ENCODE data around the gene NPAS3.

Gene NPAS3

DNA sequence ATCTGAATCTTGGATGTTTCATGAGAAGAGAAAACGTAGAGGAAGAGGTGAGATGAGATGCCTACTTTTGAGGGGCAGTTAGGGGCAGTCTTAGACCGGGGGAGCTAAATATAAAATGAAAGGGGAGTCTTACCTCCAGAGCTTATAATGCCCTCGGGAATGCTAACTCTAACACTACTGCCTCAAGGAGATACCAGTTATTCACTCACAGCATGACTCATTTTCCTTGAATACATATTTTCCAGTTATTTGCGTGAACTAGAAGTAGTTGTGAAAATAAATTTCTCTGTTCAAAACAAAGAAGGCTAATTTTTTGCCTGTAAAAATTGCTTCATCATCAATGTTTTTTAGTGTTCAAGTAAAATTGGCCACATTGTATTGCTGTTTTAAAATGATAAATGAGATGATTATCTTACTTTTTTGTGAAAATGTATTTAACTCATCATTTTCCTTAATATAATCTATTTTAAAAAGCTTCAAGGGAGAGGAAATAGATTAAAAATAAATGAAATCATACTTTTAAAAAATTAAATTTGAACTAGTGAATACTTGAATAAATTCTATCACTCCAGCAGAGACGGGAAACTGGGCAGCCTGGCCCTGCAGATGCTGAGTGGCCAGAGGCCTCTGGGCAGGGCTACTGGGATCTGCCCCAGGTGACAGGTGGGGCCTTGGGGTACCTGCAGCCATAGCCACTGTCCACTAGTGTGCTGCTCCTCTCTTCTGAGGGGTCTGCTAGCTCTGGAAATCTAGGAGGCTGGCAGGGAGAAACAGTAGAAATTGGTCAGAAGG lies 672.9 kb downstream of the NPAS3 start:
- H3K36me3 ChIP-seq (ENCODE audit: insufficient read depth, low read length): no peaks in the 10 kb centered on the region
- H3K4me1 ChIP-seq (ENCODE audit: insufficient read depth, low read length): 0 out of 2 replicates have a peak, but pooled peaks cover 6% of the 10 kb centered on the region
- H3K9ac ChIP-seq (ENCODE audit: low read depth, low read length): no peak overlapping the region
- H3K9me3 ChIP-seq (ENCODE audit: control insufficient read depth, insufficient read depth, low read length): no peaks in the 10 kb centered on the region

DNA sequence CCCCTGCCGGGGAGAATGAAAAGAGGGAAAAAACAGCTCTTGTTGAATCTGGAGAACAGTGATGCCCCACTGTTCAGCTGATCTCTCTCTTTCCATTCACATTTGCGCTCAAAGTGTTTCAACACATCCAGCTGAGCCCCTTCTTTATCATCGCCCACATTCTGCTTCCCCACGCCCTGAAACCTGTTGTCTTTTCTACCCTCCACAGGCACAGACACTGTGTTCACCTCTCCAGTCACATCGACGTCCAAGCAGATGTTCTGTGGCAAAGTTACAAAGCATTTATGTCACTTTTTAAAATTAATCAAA lies 673.5 kb downstream of the NPAS3 start:
- Histone ChIP-seq H3K4me1 (ENCODE audit: insufficient read depth, low read length) (0 out of 2 replicates have a peak, but pooled peaks cover 6% of the 10 kb centered on the region), H3K36me3 (ENCODE audit: insufficient read depth, low read length) (no peaks in the 10 kb centered on the region), H3K9me3 (ENCODE audit: control insufficient read depth, insufficient read depth, low read length) (no peaks in the 10 kb centered on the region), H3K9ac (ENCODE audit: low read depth, low read length) (no peak overlapping the region)

DNA sequence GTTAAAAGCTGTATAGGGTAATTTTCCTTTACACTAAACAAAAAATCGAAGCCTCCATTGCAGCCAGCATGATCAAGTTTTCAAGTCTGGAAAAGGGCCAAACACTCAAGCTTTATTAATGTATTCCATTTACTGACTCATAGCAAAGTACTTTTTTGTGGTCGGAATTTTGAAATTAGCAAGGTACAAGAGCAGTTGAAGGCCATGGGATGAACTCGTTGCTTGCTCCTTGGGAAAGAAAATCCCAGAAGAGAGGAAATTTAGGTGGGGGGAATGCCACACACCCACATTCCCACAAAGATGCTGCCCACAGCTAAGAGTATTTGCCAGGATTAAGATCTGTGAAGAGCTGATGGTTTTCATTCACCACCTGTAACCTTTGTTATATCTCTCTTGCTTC lies 678.5 kb downstream of the NPAS3 start:
- Histone ChIP-seq H3K36me3 (ENCODE audit: insufficient read depth, low read length) (no peaks in the 10 kb centered on the region), H3K9me3 (ENCODE audit: control insufficient read depth, insufficient read depth, low read length) (no peaks in the 10 kb centered on the region), H3K4me1 (ENCODE audit: insufficient read depth, low read length) (peaks cover 10% of the 10 kb centered on the region; the same call in 1 of the 2 replicates), H3K9ac (ENCODE audit: low read depth, low read length) (no peak overlapping the region)

DNA sequence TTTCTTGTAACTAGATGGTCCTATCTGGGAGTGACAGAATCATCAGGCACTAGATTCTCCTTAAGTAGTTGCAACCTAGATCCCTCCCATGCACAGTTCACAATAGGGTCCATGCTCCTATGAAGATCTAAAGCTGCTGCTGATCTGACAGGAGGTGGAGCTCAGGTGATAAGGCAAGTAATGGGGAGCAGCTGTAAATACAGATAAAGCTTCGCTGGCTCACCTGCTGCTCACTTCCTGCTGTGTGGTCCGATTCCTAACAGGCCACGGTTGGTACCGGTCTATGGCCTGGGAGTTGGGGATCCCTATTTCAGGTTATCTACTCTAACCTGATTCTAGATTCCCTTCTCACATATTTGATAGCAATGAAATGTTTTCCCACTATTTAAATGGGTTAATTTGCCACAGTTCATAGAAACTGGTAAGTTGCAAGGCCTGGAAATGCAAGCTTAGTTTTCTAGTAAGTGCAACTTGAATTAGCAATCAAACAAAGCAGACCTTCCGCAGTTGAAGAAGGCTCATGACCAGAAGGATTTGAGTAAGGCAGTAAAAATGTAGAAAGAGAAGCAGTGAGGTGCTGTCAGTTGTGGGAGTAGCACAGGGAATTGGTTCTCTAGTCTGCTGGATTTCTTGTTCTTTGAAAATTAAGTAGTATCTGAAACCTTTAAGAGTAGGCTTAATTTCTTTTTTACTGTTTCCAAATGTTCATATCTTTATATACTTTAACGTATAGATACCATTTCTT lies 679.9 kb downstream of the NPAS3 start:
- Histone ChIP-seq H3K9ac (ENCODE audit: low read depth, low read length) (no peak overlapping the region), H3K4me1 (ENCODE audit: insufficient read depth, low read length) (peaks cover 6% of the 10 kb centered on the region; the same call in 1 of the 2 replicates), H3K9me3 (ENCODE audit: control insufficient read depth, insufficient read depth, low read length) (no peaks in the 10 kb centered on the region), H3K36me3 (ENCODE audit: insufficient read depth, low read length) (no peaks in the 10 kb centered on the region)

DNA sequence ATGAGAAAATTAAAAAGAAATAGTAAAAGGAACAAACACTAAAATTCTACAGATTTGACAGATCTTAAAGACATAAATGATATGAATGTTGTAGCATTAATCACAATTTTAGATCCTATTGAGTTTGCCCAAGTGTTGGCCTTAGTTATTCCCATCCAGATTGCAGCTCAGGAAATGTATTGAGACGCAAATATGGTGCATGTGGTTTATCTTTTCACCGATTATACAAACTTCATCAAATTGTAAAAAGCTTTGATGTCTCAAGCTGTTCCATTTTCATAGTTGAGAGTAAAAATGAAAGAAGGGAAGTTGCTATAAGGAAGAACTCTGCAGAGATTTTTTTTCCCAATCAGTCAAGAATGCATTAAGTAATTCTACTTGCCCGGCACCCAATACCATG lies 683.8 kb downstream of the NPAS3 start:
- Histone ChIP-seq H3K4me1 (ENCODE audit: insufficient read depth, low read length) (peaks cover 6% of the 10 kb centered on the region; the same call in 1 of the 2 replicates), H3K9me3 (ENCODE audit: control insufficient read depth, insufficient read depth, low read length) (no peaks in the 10 kb centered on the region), H3K9ac (ENCODE audit: low read depth, low read length) (no peak overlapping the region), H3K36me3 (ENCODE audit: insufficient read depth, low read length) (no peaks in the 10 kb centered on the region)

DNA sequence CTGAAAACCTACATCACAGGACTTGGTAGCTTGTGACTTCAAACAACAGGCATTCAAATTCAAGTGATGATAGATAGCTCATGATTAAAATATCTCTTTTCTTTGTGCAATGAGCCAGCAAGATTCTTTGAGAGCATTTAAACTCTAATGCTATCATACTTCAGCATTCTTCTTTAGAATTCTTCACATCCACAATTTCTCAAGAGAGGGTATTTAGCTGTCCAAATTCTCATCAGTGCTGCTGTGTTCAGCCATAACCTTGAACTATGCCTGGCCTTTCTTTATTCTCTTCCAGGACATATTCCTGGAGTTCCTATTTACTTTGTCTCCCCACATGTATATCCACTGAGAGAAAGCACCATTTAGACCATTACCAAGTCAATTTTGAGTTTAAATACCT lies 691.1 kb downstream of the NPAS3 start:
- H3K4me1 ChIP-seq (ENCODE audit: insufficient read depth, low read length): no peaks in the 10 kb centered on the region
- no peaks in the 10 kb centered on the region for H3K9me3 ChIP-seq (ENCODE audit: control insufficient read depth, insufficient read depth, low read length)
- H3K9ac ChIP-seq (ENCODE audit: low read depth, low read length): no peak overlapping the region
- no peaks in the 10 kb centered on the region for H3K36me3 ChIP-seq (ENCODE audit: insufficient read depth, low read length)

DNA sequence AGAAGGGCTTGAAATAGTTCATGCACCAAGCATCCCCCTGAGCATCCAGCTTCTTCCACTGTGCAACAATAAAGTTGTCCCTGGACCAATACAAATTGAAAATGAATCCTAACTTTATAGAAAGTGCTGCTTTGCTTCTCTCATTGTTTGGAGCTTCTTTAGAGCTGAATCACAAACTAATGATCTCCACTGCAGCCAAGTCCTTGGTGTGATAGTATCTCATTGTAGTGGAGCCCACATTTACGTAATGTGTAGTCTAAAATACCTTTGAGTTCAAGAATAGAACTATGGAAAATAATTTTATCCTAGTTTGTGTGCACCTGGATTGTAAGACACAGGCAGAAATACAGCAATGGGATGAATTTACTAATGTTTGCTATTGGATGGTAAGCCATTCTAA lies 692.3 kb downstream of the NPAS3 start:
- H3K36me3 ChIP-seq (ENCODE audit: insufficient read depth, low read length): no peaks in the 10 kb centered on the region

DNA sequence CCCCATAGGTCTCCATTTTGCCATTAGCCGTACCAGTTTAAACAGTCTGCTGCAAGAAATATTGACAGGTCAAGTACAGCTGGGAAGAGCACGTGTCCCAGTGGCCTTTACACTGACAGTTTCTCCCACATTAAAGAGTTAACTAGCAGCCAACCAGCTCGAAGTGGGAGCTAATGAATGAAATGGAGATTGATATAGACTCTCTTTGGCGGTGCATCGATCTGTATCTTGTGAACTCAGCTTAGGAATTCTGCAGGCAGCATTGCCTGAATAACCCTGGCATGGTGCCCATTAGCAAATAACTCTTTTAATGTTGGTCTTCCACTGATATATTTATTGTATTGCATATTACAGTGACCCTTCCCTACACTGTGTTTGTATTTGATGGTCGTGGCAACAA lies 692.8 kb downstream of the NPAS3 start:
- Histone ChIP-seq H3K9ac (ENCODE audit: low read depth, low read length) (no peak overlapping the region), H3K9me3 (ENCODE audit: control insufficient read depth, insufficient read depth, low read length) (no peaks in the 10 kb centered on the region), H3K36me3 (ENCODE audit: insufficient read depth, low read length) (no peaks in the 10 kb centered on the region), H3K4me1 (ENCODE audit: insufficient read depth, low read length) (no peaks in the 10 kb centered on the region)

More for the DNA sequence above, 692.3 kb downstream of the NPAS3 start:
- Histone ChIP-seq H3K9me3 (ENCODE audit: control insufficient read depth, insufficient read depth, low read length) (no peaks in the 10 kb centered on the region), H3K4me1 (ENCODE audit: insufficient read depth, low read length) (no peaks in the 10 kb centered on the region), H3K9ac (ENCODE audit: low read depth, low read length) (no peak overlapping the region)

DNA sequence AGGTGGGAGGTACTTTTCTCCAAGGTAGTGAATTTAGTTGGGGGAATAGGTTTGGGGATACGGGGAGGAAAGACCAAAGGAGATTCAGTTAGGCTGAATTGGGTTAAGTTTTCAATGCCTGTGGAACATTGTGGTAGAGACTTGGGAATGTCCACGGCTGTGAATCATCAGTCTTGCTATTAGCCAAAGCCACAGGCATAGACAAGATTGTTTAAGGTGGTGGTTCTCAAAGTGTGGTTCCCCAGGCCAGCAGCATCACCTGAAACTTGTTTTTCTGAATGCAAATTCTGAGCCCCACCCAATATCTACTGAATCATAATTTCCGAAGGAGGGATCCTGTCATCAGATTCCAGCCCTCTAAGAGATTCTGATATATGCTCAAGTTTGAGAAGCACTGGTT lies 696.0 kb downstream of the NPAS3 start:
- Histone ChIP-seq H3K36me3 (ENCODE audit: insufficient read depth, low read length) (no peaks in the 10 kb centered on the region), H3K9me3 (ENCODE audit: control insufficient read depth, insufficient read depth, low read length) (no peaks in the 10 kb centered on the region)

DNA sequence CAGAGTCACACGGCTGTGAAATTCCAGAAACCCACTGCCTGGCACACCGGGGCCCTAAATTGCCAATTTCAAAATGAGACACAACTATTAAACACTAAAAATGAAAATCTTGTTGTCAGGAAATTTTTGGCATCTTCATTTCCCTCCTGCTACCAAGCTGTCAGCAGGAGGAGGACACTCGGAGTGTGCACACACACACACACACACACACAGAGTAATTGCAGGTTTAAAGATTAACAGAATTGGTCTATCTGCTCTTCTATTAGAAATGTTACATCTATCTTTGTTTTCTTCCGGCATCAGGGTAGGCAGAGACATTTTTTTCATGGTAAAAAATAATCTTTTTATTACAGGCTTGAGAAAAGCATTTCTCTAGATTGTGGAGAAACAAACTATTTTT lies 698.0 kb downstream of the NPAS3 start:
- H3K9me3 ChIP-seq (ENCODE audit: control insufficient read depth, insufficient read depth, low read length): no peaks in the 10 kb centered on the region
- no peak overlapping the region for H3K9ac ChIP-seq (ENCODE audit: low read depth, low read length)
- H3K36me3 ChIP-seq (ENCODE audit: insufficient read depth, low read length): no peaks in the 10 kb centered on the region
- H3K4me1 ChIP-seq (ENCODE audit: insufficient read depth, low read length): peaks cover 7% of the 10 kb centered on the region; the same call in 1 of the 2 replicates

More for the DNA sequence above, 696.0 kb downstream of the NPAS3 start:
- no peak overlapping the region for H3K9ac ChIP-seq (ENCODE audit: low read depth, low read length)
- H3K4me1 ChIP-seq (ENCODE audit: insufficient read depth, low read length): no peaks in the 10 kb centered on the region

DNA sequence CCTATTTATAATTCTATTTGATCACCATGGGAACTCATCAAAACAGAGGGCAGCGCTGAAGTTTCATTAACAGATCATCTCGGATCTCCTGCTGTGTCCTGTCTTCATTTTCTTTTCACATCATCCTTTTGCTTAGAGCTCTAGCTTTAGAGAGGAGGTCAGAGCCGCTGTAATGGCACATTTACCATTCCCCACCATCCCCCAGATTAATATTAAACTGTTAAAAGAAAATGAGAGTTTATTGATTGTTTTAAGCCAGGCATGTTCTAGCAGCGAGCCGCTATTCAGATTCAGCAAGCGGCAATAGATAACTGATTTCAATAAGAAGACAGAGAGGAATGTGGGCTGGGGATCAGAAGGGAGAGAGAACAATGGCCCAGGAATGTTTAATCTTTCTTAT lies 703.4 kb downstream of the NPAS3 start:
- Histone ChIP-seq H3K9ac (ENCODE audit: low read depth, low read length) (peak overlapping the region; percentile 26; the same call in 1 of the 2 replicates), H3K9me3 (ENCODE audit: control insufficient read depth, insufficient read depth, low read length) (no peaks in the 10 kb centered on the region), H3K4me1 (ENCODE audit: insufficient read depth, low read length) (peaks cover 29% of the 10 kb centered on the region), H3K36me3 (ENCODE audit: insufficient read depth, low read length) (no peaks in the 10 kb centered on the region)

DNA sequence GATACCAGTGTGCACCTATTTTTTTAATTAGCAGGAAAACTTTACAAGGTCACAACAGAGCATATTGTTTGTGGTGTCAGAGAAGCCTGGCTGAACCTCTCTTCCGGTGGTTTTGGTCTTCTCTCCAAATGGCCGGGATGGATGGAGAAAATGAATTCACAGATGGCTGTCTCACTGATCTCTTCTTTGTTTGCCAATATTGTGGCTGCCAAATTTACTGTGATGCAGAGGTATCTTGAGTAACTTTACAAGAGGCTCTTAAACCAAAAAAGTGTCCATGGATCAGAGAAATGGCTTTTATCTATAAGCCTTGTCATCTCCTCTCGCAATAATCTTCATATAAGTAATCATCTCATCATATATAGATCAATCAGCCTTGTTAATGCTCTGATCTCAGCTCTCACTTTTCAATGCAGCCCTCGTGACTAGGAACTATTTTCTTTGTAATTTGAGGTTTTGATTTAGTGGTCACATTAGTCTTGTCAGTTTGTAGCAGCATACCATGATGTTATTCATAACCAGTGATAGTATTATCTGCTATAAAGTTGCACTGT lies 704.1 kb downstream of the NPAS3 start:
- H3K36me3 ChIP-seq (ENCODE audit: insufficient read depth, low read length): no peaks in the 10 kb centered on the region
- 0 out of 2 replicates have a peak overlapping the region, but pooled peaks have one; percentile 26 for H3K9ac ChIP-seq (ENCODE audit: low read depth, low read length)
- peaks cover 35% of the 10 kb centered on the region for H3K4me1 ChIP-seq (ENCODE audit: insufficient read depth, low read length)
- H3K9me3 ChIP-seq (ENCODE audit: control insufficient read depth, insufficient read depth, low read length): no peaks in the 10 kb centered on the region

DNA sequence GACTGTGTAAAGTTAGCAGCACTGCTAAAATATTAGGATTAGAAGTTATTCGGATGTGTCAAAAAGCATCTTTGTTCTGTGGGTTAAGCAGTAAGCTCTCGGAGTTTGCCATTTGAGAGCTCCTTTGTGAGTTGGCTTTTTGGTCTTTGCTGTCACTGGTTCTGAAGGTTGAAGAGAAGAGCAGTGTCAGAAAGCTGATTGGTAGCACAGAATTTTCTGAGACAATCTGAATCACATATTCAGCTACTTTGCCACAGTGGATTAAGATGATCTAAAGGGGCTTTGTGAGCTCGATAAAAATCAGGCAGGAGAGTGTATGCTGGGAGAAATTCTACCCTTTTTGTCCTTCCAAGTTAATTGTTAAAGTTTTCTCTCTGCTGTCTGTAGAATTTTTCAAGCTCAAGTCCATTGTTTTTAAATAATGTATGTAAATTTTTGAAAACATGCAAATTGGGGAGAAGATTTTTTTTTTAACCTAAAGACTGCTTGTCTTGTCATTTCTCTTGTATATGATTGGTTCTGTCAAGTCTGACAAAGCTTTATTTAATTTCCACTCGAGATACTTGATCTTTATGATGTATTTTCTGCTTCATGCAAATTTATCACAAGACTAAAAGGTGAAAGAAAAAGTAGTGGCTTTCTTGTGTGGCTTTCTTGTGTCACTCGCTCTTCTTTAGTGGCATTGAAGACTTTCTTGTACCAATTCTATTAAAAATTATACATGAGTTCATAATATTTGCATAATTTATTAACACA lies 704.9 kb downstream of the NPAS3 start:
- Histone ChIP-seq H3K9ac (ENCODE audit: low read depth, low read length) (no peak overlapping the region), H3K4me1 (ENCODE audit: insufficient read depth, low read length) (peaks cover 39% of the 10 kb centered on the region), H3K36me3 (ENCODE audit: insufficient read depth, low read length) (no peaks in the 10 kb centered on the region), H3K9me3 (ENCODE audit: control insufficient read depth, insufficient read depth, low read length) (no peaks in the 10 kb centered on the region)

DNA sequence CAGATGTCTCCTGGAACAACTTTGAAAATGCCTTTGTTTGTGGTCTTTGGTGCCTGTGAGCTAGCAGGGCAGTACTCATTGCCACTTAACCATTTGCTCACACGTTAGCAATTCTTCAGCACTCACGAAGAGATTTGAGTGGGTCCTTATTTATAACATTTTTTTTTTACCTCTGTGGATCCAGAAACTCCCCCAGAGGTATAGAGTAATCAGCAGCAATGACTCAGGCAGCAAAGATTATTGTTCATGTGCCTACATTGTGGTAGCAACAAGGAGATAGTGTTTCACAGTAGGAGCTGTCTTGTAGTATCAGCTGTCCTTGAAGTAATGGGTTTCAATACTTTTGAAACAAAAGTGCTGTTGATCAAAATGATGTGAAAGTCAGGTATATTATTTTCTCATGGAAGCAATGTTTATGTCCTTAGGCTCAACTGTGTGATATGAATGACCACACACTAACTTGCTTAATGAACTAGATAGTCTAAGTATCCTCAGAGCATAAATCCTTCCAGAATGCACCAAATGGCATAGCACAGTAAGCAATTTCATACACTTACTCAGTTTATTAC lies 708.1 kb downstream of the NPAS3 start:
- no peak overlapping the region for H3K9ac ChIP-seq (ENCODE audit: low read depth, low read length)
- peaks cover 32% of the 10 kb centered on the region for H3K4me1 ChIP-seq (ENCODE audit: insufficient read depth, low read length)
- no peaks in the 10 kb centered on the region for H3K9me3 ChIP-seq (ENCODE audit: control insufficient read depth, insufficient read depth, low read length)
- no peaks in the 10 kb centered on the region for H3K36me3 ChIP-seq (ENCODE audit: insufficient read depth, low read length)

Measured in ES-I3 (cell line).